ENCODE results near the gene OR5K2. TPM values are rescaled to one million over a fixed set of nuclear protein-coding genes. Genes with fewer than 3 reads are reported as not detected.

The OR5K2 gene
- total RNA-seq, 6 experiments from 2014 or later = not detected

- ATAC-seq = no peak
- Histone ChIP-seq H3K9me3 (no peaks in the 10 kb centered on the region), H3K4me1 (no peaks in the 10 kb centered on the region), H3K27me3 (no peaks in the 10 kb centered on the region), H3K4me3 (no peak within 1 kb of the TSS), H3K36me3 (no peaks in the 10 kb centered on the region), H3K27ac (no peak within 1 kb of the TSS)
- intact Hi-C loops (cut with DNase I) = no loop called here
- 71% methylated on average over 7 of the region's 7 CpGs for WGBS (ENCODE audit: insufficient coverage, low coverage, low lambda C conversion rate, missing lambda C conversion rate)
- no peak for DNase-seq
- TF ChIP-seq POLR2A (IDR thresholded peaks at IDR 0.05) (no peak), CTCF (IDR thresholded peaks at IDR 0.05) (no peak)
Observed at GRCh38 chr3:98531622-98532274, 34.3 kb downstream of the OR5K2 start, which contains the start of gene GPR15. Gene GPR15, plus strand, starts transcription at chr3:98531978. Its CDS starts 56 bp downstream, at chr3:98532034.

DNA sequence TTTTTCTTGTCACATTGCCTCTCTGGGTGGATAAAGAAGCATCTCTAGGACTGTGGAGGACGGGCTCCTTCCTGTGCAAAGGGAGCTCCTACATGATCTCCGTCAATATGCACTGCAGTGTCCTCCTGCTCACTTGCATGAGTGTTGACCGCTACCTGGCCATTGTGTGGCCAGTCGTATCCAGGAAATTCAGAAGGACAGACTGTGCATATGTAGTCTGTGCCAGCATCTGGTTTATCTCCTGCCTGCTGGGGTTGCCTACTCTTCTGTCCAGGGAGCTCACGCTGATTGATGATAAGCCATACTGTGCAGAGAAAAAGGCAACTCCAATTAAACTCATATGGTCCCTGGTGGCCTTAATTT, 34.8 kb downstream of the OR5K2 start:
- DNase-seq (no peak), ATAC-seq (peak in 1 of 4 donors; percentile 21)
- H3K4me1 ChIP-seq = no peaks in the 10 kb centered on the region
- intact Hi-C loops (cut with DNase I) = no loop called here
- no peak overlapping the region for H3K4me3 ChIP-seq
- WGBS (ENCODE audit: insufficient coverage, low coverage, low lambda C conversion rate, missing lambda C conversion rate) = 85% methylated on average over 2 of the region's 5 CpGs
- no peaks in the 10 kb centered on the region for H3K27me3 ChIP-seq
- no peaks in the 10 kb centered on the region for H3K9me3 ChIP-seq
- H3K27ac ChIP-seq = no peak overlapping the region
- TF ChIP-seq CTCF (IDR thresholded peaks at IDR 0.05) (no peak), POLR2A (IDR thresholded peaks at IDR 0.05) (no peak)
- no peaks in the 10 kb centered on the region for H3K36me3 ChIP-seq

- no peak overlapping the region for H3K27ac ChIP-seq
- no peak overlapping the region for H3K4me3 ChIP-seq
- TF ChIP-seq CTCF (IDR thresholded peaks at IDR 0.05) (no peak), POLR2A (IDR thresholded peaks at IDR 0.05) (no peak)
- WGBS (ENCODE audit: insufficient coverage, low coverage, low lambda C conversion rate, missing lambda C conversion rate) = 90% methylated on average over 6 of the region's 6 CpGs
- H3K27me3 ChIP-seq = no peaks in the 10 kb centered on the region
- DNase-seq = no peak
- no peak for ATAC-seq
- H3K9me3 ChIP-seq = no peaks in the 10 kb centered on the region
- H3K4me1 ChIP-seq = no peaks in the 10 kb centered on the region
- no peaks in the 10 kb centered on the region for H3K36me3 ChIP-seq
- intact Hi-C loops (cut with DNase I) = no loop called here
Observed at GRCh38 chr3:98532709-98533571, 35.5 kb downstream of the OR5K2 start.

DNA sequence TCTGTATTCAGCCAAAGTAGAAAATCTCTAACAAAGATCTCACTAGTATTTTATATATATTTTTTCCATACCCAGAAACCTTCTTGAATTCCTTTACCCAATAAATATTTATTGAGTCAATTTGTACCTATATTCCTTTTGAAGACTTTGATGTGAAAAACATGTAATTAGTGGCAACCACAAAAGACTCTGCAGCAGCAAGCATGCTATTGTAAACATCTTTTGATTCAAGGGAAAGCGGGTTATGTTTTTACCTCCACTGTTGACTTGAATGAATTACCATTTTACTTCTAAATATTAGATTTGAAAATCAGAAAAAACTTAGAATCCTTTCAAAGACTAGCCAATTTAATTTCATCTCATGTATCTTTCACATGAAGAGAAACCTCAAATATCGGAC, 36.7 kb downstream of the OR5K2 start:
- DNase-seq = no peak
- no peak for ATAC-seq
- Histone ChIP-seq H3K4me3 (no peak overlapping the region), H3K27me3 (no peaks in the 10 kb centered on the region), H3K27ac (no peak overlapping the region), H3K36me3 (no peaks in the 10 kb centered on the region), H3K4me1 (no peaks in the 10 kb centered on the region), H3K9me3 (no peaks in the 10 kb centered on the region)
- 88% methylated on average over 2 of the region's 2 CpGs for WGBS (ENCODE audit: insufficient coverage, low coverage, low lambda C conversion rate, missing lambda C conversion rate)
- intact Hi-C loops (cut with DNase I) = no loop called here
- TF ChIP-seq POLR2A (IDR thresholded peaks at IDR 0.05) = no peak

DNA sequence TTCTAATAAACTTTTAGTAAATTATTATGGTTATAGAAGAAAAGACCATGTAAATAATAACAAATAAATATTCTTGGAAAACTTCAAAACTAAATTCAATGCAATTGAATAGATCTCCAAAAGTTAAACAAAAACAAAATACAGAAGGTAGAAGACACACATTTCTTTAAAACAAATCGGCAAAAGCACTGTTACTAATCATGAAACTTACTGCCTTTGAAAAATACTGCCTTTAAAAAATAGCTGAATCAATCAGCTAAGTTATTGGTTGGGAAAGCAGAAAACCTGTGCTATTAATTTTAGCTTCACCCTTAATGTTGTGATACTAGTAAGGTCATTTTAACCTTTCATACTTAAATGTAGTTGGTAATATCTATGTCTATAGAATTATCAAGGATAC, 37.3 kb downstream of the OR5K2 start:
- no peak for DNase-seq
- Histone ChIP-seq H3K27ac (no peak overlapping the region), H3K4me1 (no peaks in the 10 kb centered on the region), H3K9me3 (no peaks in the 10 kb centered on the region), H3K27me3 (no peaks in the 10 kb centered on the region), H3K4me3 (no peak overlapping the region), H3K36me3 (no peaks in the 10 kb centered on the region)
- 90% methylated on average over 1 of the region's 1 CpG for WGBS (ENCODE audit: insufficient coverage, low coverage, low lambda C conversion rate, missing lambda C conversion rate)
- TF ChIP-seq POLR2A (IDR thresholded peaks at IDR 0.05) = no peak
- no peak for TF ChIP-seq CTCF (IDR thresholded peaks at IDR 0.05)
- no peak for ATAC-seq
- intact Hi-C loops (cut with DNase I) = no loop called here

Data from right lobe of liver (tissue), 6 donors.